ENCODE results near the gene TMEM254.

The TMEM254 gene

GRCh38 chr10:80136134-80136571, 57.7 kb downstream of the TMEM254 start:
- DNase-seq: no peak

GRCh38 chr10:80137031-80137862, 58.8 kb downstream of the TMEM254 start:
- no peak for DNase-seq

GRCh38 chr10:80137920-80138319, 59.5 kb downstream of the TMEM254 start:
- no peak for DNase-seq

DNA sequence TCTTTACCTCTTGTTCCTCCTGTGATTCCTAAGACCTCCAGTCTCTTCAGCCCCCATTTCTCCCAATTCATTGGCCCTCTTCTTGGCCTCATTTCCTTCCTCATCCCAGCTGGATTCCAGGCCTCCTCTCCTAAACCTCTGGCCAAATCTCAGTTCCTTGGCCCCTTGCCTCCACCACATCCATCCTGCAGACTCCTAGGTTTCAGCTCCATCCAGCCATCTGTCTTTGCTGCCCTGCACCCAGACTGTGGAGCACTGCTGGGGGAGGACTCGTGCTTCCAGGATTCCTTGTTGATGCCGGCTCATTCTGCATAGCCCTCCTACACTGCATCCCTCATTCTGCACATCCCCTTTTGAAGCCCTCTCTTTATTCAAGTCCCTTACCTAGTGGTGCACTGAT, 60.8 kb downstream of the TMEM254 start:
- no peak for DNase-seq

DNA sequence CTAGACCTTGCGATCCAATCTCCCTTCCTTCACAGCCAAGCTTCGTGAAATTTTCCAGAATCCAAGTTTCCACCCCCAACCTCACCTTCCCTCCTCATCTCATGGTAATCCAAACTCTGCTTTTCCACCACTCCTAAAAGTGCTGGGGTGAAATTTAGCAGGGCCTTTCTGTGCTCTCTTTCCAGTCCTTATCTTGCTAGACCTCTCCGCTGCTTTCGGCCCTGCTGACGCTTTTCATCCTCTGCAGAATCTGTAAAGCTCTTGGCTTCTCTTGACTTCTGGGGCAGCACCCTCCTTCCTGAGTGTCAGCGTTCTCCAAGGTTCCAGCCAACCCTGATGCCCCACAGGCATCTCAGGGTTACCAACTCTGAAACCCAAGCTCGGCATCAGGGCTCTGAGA, 61.8 kb downstream of the TMEM254 start:
- no peak for DNase-seq

DNA sequence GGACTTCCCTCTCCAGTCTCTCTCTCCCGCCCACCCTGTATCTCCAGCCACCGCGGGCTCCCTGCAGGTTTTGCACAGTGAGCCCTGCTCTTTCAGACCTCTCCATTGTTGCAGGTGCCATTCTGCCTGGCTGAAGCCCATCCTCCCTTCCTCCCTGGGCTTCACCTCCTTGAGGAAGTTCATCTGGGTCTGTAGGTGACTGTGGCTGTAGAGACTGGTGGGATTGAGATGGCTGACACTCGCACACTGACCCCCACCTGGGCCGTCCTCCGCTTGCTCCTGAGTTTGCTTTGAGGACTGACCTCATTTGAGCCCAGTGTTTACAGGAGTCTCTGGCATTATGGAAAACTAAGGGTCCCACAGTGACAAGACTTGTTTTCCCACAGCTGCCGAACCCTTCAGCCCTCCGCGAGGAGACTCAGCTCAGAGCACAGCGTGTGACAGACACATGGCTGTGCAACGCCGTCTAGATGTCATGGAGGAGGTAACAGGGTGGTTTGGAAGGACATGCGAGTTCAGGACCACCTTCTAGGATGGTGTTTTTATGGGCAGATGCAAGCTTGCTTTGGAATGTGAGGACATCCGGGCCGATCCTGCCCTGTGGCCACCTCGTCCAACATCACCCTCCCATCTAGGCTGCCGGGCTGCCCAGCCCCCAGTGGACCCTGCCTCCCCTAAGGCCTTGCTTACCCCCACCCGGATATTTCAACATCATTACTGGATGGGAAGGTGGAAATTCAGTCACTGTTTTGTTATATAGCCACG, 63.4 kb downstream of the TMEM254 start:
- DNase-seq: no peak

Measured in activated CD4-positive, alpha-beta T cell treated with anti-CD3 and anti-CD28 coated beads, Interleukin-2, amount 50 U/mL, for 1 hour (primary cell).